ENCODE measurements around the gene GFER.
"Not testable (repeated sequence)": the region's sequence is repeated elsewhere in the genome, so short reads cannot be mapped to it uniquely, and the experiment has no call there.

The GFER gene

DNA sequence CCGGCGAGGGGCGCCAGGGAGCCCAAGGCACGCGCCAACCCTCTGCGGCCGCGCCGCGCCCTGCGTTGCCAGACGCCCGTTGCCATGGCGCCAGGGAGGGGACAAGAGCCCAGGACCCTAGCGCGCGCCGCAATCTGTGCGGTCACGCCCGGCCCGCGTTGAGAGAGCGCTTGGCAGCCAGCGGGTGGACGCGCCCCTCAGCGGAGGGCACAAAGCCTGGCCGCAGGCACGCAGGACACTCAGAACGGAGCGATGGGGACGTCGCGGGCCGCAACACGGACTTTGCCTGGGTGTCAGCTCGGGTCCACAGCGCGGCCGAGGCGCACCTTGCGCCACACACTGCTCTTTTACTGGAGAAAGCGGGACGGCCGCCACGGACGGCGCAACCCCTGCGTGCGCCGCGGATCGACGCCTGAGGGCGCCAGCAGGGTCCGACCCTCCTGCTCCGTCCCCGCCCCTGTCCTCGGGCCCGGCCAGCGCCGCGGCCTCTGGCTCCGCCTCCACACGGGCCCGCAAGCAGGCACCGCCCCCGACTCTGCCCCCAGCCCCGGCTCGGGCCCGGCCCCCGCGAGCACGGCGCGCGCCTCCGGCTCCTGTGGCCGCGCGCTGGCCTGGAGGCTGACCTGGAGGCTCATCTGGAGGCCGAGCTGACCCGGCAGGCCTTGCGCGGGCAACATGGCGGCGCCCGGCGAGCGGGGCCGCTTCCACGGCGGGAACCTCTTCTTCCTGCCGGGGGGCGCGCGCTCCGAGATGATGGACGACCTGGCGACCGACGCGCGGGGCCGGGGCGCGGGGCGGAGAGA, at the start of gene GFER:
Gene GFER (plus strand): TSS at position 650 of the 803 bp plus-strand sequence. CDS start 26 bp downstream, at position 676.
- Histone ChIP-seq H3K9me3 (no peaks in the 10 kb centered on the region), H3K27me3 (ENCODE audit: low read depth) (peaks cover 12% of the 10 kb centered on the region), H3K4me3 (peak within 1 kb of the TSS; percentile 72), H3K4me1 (peaks cover 6% of the 10 kb centered on the region), H3K36me3 (replicated peaks) (peaks cover 17% of the 10 kb centered on the region)
- in situ Hi-C loops (cut with MboI; ENCODE audit: low sequenced_read_pairs), result loop anchor here (25.0 kb wide), 1 partner anchor 529 kb away; the partner anchor contains the start of genes AMDHD2 and ATP6V0C
- DNase-seq (ENCODE audit: low spot score in 2 of 2), result peak; percentile 86 to 94

GRCh38 chr16:1936945-1937479, 47.0 kb upstream of the GFER start:
- Histone ChIP-seq H3K4me1 (no peaks in the 10 kb centered on the region), H3K4me3 (no peak overlapping the region), H3K9me3 (no peaks in the 10 kb centered on the region), H3K27me3 (ENCODE audit: low read depth) (no peaks in the 10 kb centered on the region), H3K36me3 (replicated peaks) (peaks cover 19% of the 10 kb centered on the region)
- in situ Hi-C loops (cut with MboI; ENCODE audit: low sequenced_read_pairs), result no loop called here
- DNase-seq (ENCODE audit: low spot score in 2 of 2), result no peak

DNA sequence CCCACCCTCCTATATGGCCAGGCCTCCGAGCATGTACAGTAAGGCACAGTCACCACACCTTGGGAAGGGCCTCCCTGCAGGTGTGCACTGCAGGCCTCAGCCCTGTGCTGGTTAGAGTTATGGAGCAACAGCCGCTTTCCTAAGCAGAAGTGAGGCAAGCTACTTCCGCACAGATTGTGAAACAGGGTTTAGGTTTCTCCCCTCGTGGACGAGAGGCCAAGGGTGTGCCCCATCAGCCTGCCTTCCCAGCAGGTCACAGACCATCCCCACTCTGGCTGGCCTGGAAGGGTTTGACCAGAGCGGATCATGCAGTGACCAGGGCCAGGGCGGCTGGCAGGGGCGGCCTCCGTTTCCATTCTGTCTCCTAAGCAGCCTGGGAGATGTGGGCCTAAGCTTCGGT, 45.7 kb upstream of the GFER start:
- no peak for DNase-seq (ENCODE audit: low spot score in 2 of 2)
- in situ Hi-C loops (cut with MboI; ENCODE audit: low sequenced_read_pairs), result no loop called here

GRCh38 chr16:1938910-1939309, 45.1 kb upstream of the GFER start:
- Histone ChIP-seq H3K4me1 (peaks cover 6% of the 10 kb centered on the region), H3K36me3 (replicated peaks) (peaks cover 19% of the 10 kb centered on the region), H3K9me3 (no peaks in the 10 kb centered on the region), H3K27me3 (ENCODE audit: low read depth) (no peaks in the 10 kb centered on the region), H3K4me3 (no peak overlapping the region)
- no peak for DNase-seq (ENCODE audit: low spot score in 2 of 2)
- in situ Hi-C loops (cut with MboI; ENCODE audit: low sequenced_read_pairs), result no loop called here

More for the DNA sequence above, 45.7 kb upstream of the GFER start:
- Histone ChIP-seq H3K36me3 (replicated peaks) (peaks cover 19% of the 10 kb centered on the region), H3K27me3 (ENCODE audit: low read depth) (no peaks in the 10 kb centered on the region), H3K9me3 (no peaks in the 10 kb centered on the region), H3K4me1 (peaks cover under 1% of the 10 kb centered on the region; the same call in 1 of the 2 replicates), H3K4me3 (no peak overlapping the region)

DNA sequence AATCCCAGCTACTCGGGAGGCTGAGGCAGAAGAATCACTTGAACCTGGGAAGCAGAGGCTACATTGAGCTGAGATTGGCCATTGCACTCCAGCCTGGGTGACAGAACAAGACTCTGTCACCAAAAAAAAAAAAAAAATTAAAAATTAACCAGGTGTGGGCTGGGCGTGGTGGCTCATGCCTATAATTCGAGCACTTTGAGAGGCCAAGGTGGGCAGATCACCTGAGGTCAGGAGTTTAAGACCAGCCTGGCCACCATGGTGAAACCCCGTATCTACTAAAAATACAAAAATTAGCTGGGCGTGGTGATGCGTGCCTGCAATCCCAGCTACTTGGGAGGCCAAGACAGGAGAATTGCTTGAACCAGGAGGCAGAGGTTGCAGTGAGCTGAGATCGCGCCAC, 44.2 kb upstream of the GFER start:
- DNase-seq (ENCODE audit: low spot score in 2 of 2); H3K4me3 ChIP-seq; H3K9me3 ChIP-seq; H3K27me3 ChIP-seq (ENCODE audit: low read depth); H3K4me1 ChIP-seq; in situ Hi-C loops (cut with MboI; ENCODE audit: low sequenced_read_pairs): not testable (repeated sequence)
- peaks cover 19% of the 10 kb centered on the region for H3K36me3 ChIP-seq (replicated peaks)

- no peak for DNase-seq (ENCODE audit: low spot score in 2 of 2)
- H3K4me1 ChIP-seq, result peaks cover 8% of the 10 kb centered on the region
Observed at GRCh38 chr16:1940273-1941161, 43.5 kb upstream of the GFER start.

GRCh38 chr16:1941162-1942046, 42.6 kb upstream of the GFER start:
- H3K4me1 ChIP-seq, result peaks cover 8% of the 10 kb centered on the region
- H3K4me3 ChIP-seq, result no peak overlapping the region; the same call in 1 of the 2 replicates
- H3K36me3 ChIP-seq (replicated peaks), result peaks cover 19% of the 10 kb centered on the region
- in situ Hi-C loops (cut with MboI; ENCODE audit: low sequenced_read_pairs), result no loop called here
- no peak for DNase-seq (ENCODE audit: low spot score in 2 of 2)
- no peaks in the 10 kb centered on the region for H3K27me3 ChIP-seq (ENCODE audit: low read depth)
- no peaks in the 10 kb centered on the region for H3K9me3 ChIP-seq

More at GRCh38 chr16:1940273-1941161, 43.5 kb upstream of the GFER start:
- H3K4me3 ChIP-seq, result no peak overlapping the region
- in situ Hi-C loops (cut with MboI; ENCODE audit: low sequenced_read_pairs), result no loop called here
- peaks cover 19% of the 10 kb centered on the region for H3K36me3 ChIP-seq (replicated peaks)
- no peaks in the 10 kb centered on the region for H3K9me3 ChIP-seq
- H3K27me3 ChIP-seq (ENCODE audit: low read depth), result no peaks in the 10 kb centered on the region

- Histone ChIP-seq H3K4me1 (peaks cover 8% of the 10 kb centered on the region), H3K27me3 (ENCODE audit: low read depth) (no peaks in the 10 kb centered on the region), H3K9me3 (no peaks in the 10 kb centered on the region), H3K36me3 (replicated peaks) (peaks cover 19% of the 10 kb centered on the region), H3K4me3 (peak overlapping the region; percentile 92)
- no peak for DNase-seq (ENCODE audit: low spot score in 2 of 2)
- in situ Hi-C loops (cut with MboI; ENCODE audit: low sequenced_read_pairs), result no loop called here
Observed at GRCh38 chr16:1942047-1942809, 41.8 kb upstream of the GFER start.

- H3K9me3 ChIP-seq, result no peaks in the 10 kb centered on the region
- peak within 1 kb of the TSS; percentile 92 for H3K4me3 ChIP-seq
- H3K4me1 ChIP-seq, result peaks cover 8% of the 10 kb centered on the region
- in situ Hi-C loops (cut with MboI; ENCODE audit: low sequenced_read_pairs), result no loop called here
- peak; percentile 98 to 100 for DNase-seq (ENCODE audit: low spot score in 2 of 2)
- peaks cover 19% of the 10 kb centered on the region for H3K36me3 ChIP-seq (replicated peaks)
- no peaks in the 10 kb centered on the region for H3K27me3 ChIP-seq (ENCODE audit: low read depth)
Observed at GRCh38 chr16:1942810-1943726, 40.9 kb upstream of the GFER start, which contains the start of gene MSRB1. Gene MSRB1 (minus strand): TSS chr16:1943199. CDS start chr16:1943156, 43 bp downstream.

GRCh38 chr16:1944612-1945199, 39.3 kb upstream of the GFER start:
- Histone ChIP-seq H3K4me1 (peaks cover 8% of the 10 kb centered on the region), H3K36me3 (replicated peaks) (peaks cover 7% of the 10 kb centered on the region; the same call in 1 of the 2 replicates), H3K9me3 (no peaks in the 10 kb centered on the region), H3K27me3 (ENCODE audit: low read depth) (no peaks in the 10 kb centered on the region), H3K4me3 (no peak overlapping the region)
- in situ Hi-C loops (cut with MboI; ENCODE audit: low sequenced_read_pairs), result no loop called here
- DNase-seq (ENCODE audit: low spot score in 2 of 2), result no peak
